Sigmoid colon (tissue), 7 donors: ENCODE data around the gene SPATA31C1. TPM values are rescaled to one million over a fixed set of nuclear protein-coding genes. Genes with fewer than 3 reads are reported as not detected.

Experiments used
- DNase-seq: peaks from one replicate; pipeline ENCODE4 v3.0.0-alpha.2; 2019
- H3K27ac ChIP-seq, 4 donors: fragments of 200-600 bp; sonication (generic); one replicate each; pipeline ENCODE4 v1.5.1; 2016 to 2019; ENCODE audit warnings: mild to moderate bottlenecking in 1 of 4
- H3K27me3 ChIP-seq, 3 donors: fragments of 200-600 bp; sonication (generic); one replicate each; pipeline ENCODE4 v1.5.1; 2019; ENCODE audit warnings: mild to moderate bottlenecking in 1 of 3
- H3K36me3 ChIP-seq, 4 donors: fragments of 200-600 bp; sonication (generic); one replicate each; pipeline ENCODE4 v1.5.1; 2016 to 2019
- H3K4me1 ChIP-seq, 4 donors: fragments of 200-600 bp; sonication (generic); one replicate each; pipeline ENCODE4 v1.5.1; 2017 to 2019
- H3K4me3 ChIP-seq, 4 donors: fragments of 200-600 bp; sonication (generic); one replicate each; pipeline ENCODE4 v1.5.1; 2017 to 2019; ENCODE audit warnings: mild to moderate bottlenecking in 2 of 4, moderate library complexity in 1 of 4
- H3K9me3 ChIP-seq, 4 donors: fragments of 200-600 bp in 3 of 4; sonication (generic) in 3 of 4; one replicate each; pipeline versions ENCODE4 v1.5.1 to v1.6.1; 2013 to 2019
- EP300 ChIP-seq, 4 donors: sonication (generic); formaldehyde crosslinking; IDR thresholded peaks; one replicate each; pipeline ENCODE4 v1.6.1; 2017; ENCODE audit warnings: antibody characterized with exemption in 4 of 4
- POLR2A ChIP-seq, 2 donors: fragments of 450-650 bp; IDR thresholded peaks; one replicate each; pipeline ENCODE4 v1.6.1; 2016; ENCODE audit warnings: antibody characterized with exemption in 2 of 2, mild to moderate bottlenecking in 2 of 2, moderate library complexity in 2 of 2
- POLR2AphosphoS5 ChIP-seq, 4 donors: sonication (generic); formaldehyde crosslinking; IDR thresholded peaks; one replicate each; pipeline ENCODE4 v1.6.1; 2017; ENCODE audit warnings: antibody characterized with exemption in 4 of 4
- WGBS, 2 donors: extraction: QIAGEN DNeasy Blood & Tissue Kit; methylation state at CpG; one replicate each; pipeline ENCODE4 v1.1.7; 2013; 5-methylcytosine and 5-hydroxymethylcytosine counted together
- intact Hi-C: fragments of 100-400 bp; cut with DNase I; formaldehyde crosslinking; loops from one replicate; pipeline ENCODE4 v1.15.1; 2023
- polyA plus RNA-seq, 3 donors: library from polyadenylated mRNA; stranded (reverse); fragments of 200-250 nt; gene quantifications; one replicate each; pipeline ENCODE4 v1.2.3, GENCODE V29; 2013
- total RNA-seq, 4 donors: library from RNA; depleted of rRNA; stranded (reverse); fragments of >200 nt; gene quantifications; one replicate each; pipeline ENCODE4 v1.1.0, GENCODE V29; 2016
- TF ChIP-seq, protein P1 (sequence below), 4 experiments: fragments of 450-650 bp in 3 of 4; fragments of 200-600 bp in 1 of 4; IDR thresholded peaks; one replicate each; pipeline ENCODE4 v1.5.1; 2016 to 2019; ENCODE audit warnings: antibody characterized with exemption in 4 of 4, mild to moderate bottlenecking in 3 of 4, moderate library complexity in 2 of 4
- donor health status: healthy with polysubstance abuse.
- donor health status: Bipolar disorder and iron deficiency.
- donor health status: healthy.

SPATA31C1 gene
- total and polyA plus RNA-seq, 7 donors = not detected

DNA sequence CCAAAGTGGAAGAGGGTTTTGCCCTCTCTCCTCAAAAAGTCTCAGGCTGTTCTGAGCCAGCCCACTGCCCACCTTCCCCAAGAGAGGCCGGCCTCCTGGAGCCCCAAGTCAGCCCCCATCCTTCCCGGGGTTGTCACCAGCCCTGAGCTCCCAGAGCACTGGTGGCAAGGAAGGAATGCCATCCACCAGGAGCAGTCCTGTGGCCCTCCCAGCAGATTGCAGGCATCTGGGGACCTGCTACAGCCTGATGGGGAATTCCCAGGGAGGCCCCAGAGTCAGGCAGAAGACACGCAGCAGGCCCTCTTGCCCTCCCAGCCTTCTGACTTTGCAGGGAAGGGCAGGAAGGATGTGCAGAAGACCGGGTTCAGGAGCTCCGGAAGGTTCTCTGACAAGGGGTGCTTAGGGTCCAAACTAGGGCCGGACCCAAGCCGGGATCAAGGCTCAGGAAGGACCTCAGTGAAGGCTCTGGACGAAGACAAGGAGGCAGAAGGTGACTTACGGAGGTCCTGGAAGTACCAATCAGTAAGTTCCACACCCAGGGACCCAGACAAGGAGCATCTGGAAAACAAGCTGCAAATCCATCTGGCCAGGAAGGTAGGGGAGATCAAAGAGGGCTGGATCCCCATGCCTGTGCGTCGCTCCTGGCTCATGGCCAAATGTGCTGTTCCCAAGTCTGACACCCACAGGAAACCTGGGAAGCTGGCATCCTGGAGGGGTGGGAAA is 31.4 kb upstream of the SPATA31C1 start:
- Histone ChIP-seq H3K27me3 (no peaks in the 10 kb centered on the region), H3K4me3 (no peak overlapping the region), H3K36me3 (no peaks in the 10 kb centered on the region), H3K9me3 (no peaks in the 10 kb centered on the region), H3K27ac (no peak overlapping the region), H3K4me1 (no peaks in the 10 kb centered on the region)
- TF ChIP-seq POLR2AphosphoS5 (IDR thresholded peaks at IDR 0.05) (no peak), POLR2A (IDR thresholded peaks at IDR 0.05) (no peak), EP300 (IDR thresholded peaks at IDR 0.05) (no peak)
- intact Hi-C loops = no loop called here
- 81% methylated on average over 11 of the region's 11 CpGs for WGBS, 2 donors
- no peak for DNase-seq

DNA sequence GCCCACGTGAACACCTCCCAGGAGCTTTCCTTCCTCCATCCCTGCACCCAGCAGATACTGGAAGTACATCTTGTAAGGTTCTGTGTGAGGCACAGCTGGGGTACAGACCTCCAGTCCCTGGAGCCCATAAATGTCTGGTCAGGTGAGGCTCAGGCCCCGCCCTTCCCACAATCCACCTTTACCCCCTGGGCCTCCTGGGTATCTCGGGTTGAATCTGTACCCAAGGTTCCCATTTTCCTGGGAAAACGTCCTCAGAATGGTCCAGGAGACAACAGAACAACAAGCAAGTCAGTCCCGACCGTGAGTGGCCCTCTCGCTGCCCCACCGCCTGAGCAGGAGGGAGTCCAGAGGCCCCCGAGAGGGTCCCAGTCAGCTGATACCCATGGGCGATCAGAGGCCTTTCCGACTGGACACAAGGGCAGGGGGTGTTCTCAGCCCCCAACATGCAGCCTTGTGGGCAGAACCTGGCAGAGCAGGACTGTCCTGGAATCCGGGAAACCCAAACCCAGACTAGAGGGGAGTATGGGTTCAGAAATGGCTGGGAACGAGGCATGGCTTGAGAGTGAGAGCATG is 30.7 kb upstream of the SPATA31C1 start:
- WGBS, 2 donors = 83% methylated on average over 13 of the region's 13 CpGs
- intact Hi-C loops = no loop called here
- no peaks in the 10 kb centered on the region for H3K4me1 ChIP-seq
- TF ChIP-seq POLR2AphosphoS5 (IDR thresholded peaks at IDR 0.05) (no peak), POLR2A (IDR thresholded peaks at IDR 0.05) (no peak), EP300 (IDR thresholded peaks at IDR 0.05) (no peak)
- TF ChIP-seq, protein P1, sequence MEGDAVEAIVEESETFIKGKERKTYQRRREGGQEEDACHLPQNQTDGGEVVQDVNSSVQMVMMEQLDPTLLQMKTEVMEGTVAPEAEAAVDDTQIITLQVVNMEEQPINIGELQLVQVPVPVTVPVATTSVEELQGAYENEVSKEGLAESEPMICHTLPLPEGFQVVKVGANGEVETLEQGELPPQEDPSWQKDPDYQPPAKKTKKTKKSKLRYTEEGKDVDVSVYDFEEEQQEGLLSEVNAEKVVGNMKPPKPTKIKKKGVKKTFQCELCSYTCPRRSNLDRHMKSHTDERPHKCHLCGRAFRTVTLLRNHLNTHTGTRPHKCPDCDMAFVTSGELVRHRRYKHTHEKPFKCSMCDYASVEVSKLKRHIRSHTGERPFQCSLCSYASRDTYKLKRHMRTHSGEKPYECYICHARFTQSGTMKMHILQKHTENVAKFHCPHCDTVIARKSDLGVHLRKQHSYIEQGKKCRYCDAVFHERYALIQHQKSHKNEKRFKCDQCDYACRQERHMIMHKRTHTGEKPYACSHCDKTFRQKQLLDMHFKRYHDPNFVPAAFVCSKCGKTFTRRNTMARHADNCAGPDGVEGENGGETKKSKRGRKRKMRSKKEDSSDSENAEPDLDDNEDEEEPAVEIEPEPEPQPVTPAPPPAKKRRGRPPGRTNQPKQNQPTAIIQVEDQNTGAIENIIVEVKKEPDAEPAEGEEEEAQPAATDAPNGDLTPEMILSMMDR (IDR thresholded peaks at IDR 0.05) = no peak
- no peak overlapping the region for H3K4me3 ChIP-seq
- H3K27me3 ChIP-seq = no peaks in the 10 kb centered on the region
- no peaks in the 10 kb centered on the region for H3K9me3 ChIP-seq
- H3K36me3 ChIP-seq = no peaks in the 10 kb centered on the region
- no peak for DNase-seq
- no peak overlapping the region for H3K27ac ChIP-seq

- no peak for DNase-seq
Observed at GRCh38 chr9:87887661-87888480, 29.9 kb upstream of the SPATA31C1 start.

GRCh38 chr9:87888501-87888900 is 29.3 kb upstream of the SPATA31C1 start:
- 73 to 76% methylated on average over 6 of the region's 6 CpGs for WGBS, 2 donors

More at GRCh38 chr9:87887661-87888480, 29.9 kb upstream of the SPATA31C1 start:
- TF ChIP-seq POLR2A (IDR thresholded peaks at IDR 0.05) (no peak), POLR2AphosphoS5 (IDR thresholded peaks at IDR 0.05) (no peak), EP300 (IDR thresholded peaks at IDR 0.05) (no peak)
- TF ChIP-seq, protein P1 (IDR thresholded peaks at IDR 0.05) = no peak
- intact Hi-C loops = no loop called here
- Histone ChIP-seq H3K27me3 (no peaks in the 10 kb centered on the region), H3K36me3 (no peaks in the 10 kb centered on the region), H3K4me1 (no peaks in the 10 kb centered on the region), H3K9me3 (no peaks in the 10 kb centered on the region), H3K4me3 (no peak overlapping the region), H3K27ac (no peak overlapping the region)
- WGBS, 2 donors = 91 to 93% methylated on average over 13 of the region's 13 CpGs

More at GRCh38 chr9:87888501-87888900, 29.3 kb upstream of the SPATA31C1 start:
- DNase-seq = peak; percentile 55
- Histone ChIP-seq H3K4me3 (no peak overlapping the region), H3K27ac (no peak overlapping the region), H3K9me3 (no peaks in the 10 kb centered on the region), H3K36me3 (no peaks in the 10 kb centered on the region), H3K27me3 (no peaks in the 10 kb centered on the region), H3K4me1 (no peaks in the 10 kb centered on the region)
- TF ChIP-seq POLR2AphosphoS5 (IDR thresholded peaks at IDR 0.05) (no peak), EP300 (IDR thresholded peaks at IDR 0.05) (no peak), POLR2A (IDR thresholded peaks at IDR 0.05) (no peak)
- TF ChIP-seq, protein P1 (IDR thresholded peaks at IDR 0.05) = no peak
- intact Hi-C loops = no loop called here
